OCI-LY3 (cell line): Measurements from ENCODE around the gene MLXIP.

Experiments
- H2AFZ ChIP-seq: fragments of 200-600, 300-600 bp; shearing (Covaris generic); 2 replicates; pipeline ENCODE4 v1.6.0; 2014; ENCODE audit warnings: antibody characterized with exemption, low read depth, low read length
- H3K27ac ChIP-seq: fragments of 200-600, 300-600 bp; sonication (generic); 2 replicates; pipeline ENCODE4 v1.5.1; 2014; ENCODE audit warnings: mild to moderate bottlenecking, low read length, moderate library complexity, mixed read lengths
- H3K27me3 ChIP-seq: fragments of 200-600, 300-600 bp; sonication (generic); 2 replicates; pipeline ENCODE4 v1.6.1; 2014; ENCODE audit warnings: low read depth, low read length, mixed read lengths
- H3K36me3 ChIP-seq: fragments of 200-600, 300-600 bp; sonication (generic); replicated peaks from 2 replicates; pipeline ENCODE3; 2014; ENCODE audit warnings: low read depth, low read length, mixed read lengths
- H3K4me1 ChIP-seq: fragments of 300-600, 200-600 bp; sonication (generic); 2 replicates; pipeline ENCODE4 v1.6.1; 2014; ENCODE audit warnings: low read length, mixed read lengths
- H3K4me2 ChIP-seq: fragments of 200-600, 300-600 bp; sonication (generic); 2 replicates; pipeline ENCODE4 v1.6.1; 2014; ENCODE audit warnings: low read length, mixed read lengths
- H3K4me3 ChIP-seq: fragments of 300-600, 200-600 bp; sonication (generic); 2 replicates; pipeline ENCODE4 v1.5.1; 2014; ENCODE audit warnings: antibody characterized with exemption, mild to moderate bottlenecking, low read length, moderate library complexity
- H3K79me2 ChIP-seq: fragments of 300-600, 200-600 bp; shearing (Covaris generic); 2 replicates; pipeline ENCODE4 v1.6.1; 2014; ENCODE audit warnings: mild to moderate bottlenecking, low read length, mixed read lengths
- H3K9ac ChIP-seq: fragments of 300-600, 200-600 bp; shearing (Covaris generic); 2 replicates; pipeline ENCODE4 v1.6.0; 2014; ENCODE audit warnings: mild to moderate bottlenecking, low read length, moderate library complexity
- H3K9me3 ChIP-seq: fragments of 200-600, 300-600 bp; shearing (Covaris generic); 2 replicates; pipeline ENCODE4 v1.6.1; 2014; ENCODE audit warnings: low read length, mixed read lengths; ENCODE audit not compliant: insufficient read depth
- H4K20me1 ChIP-seq: fragments of 200-600, 300-600 bp; sonication (generic); 2 replicates; pipeline ENCODE4 v1.6.1; 2016; ENCODE audit warnings: low read length, mixed read lengths; ENCODE audit not compliant: insufficient read depth
- CTCF ChIP-seq: fragments of 200-600, 300-600 bp; sonication (generic); IDR thresholded peaks from 2 replicates; pipeline ENCODE4 v1.5.1; 2014; ENCODE audit warnings: antibody characterized with exemption, low read length, low read depth
- EZH2phosphoT487 ChIP-seq: fragments of 200-600 bp; shearing (Covaris generic); IDR thresholded peaks from 2 replicates; pipeline ENCODE4 v1.6.1; 2018; ENCODE audit warnings: antibody characterized with exemption, mixed run types, low read depth

MLXIP gene

GRCh38 chr12:122049827-122050226, 28.7 kb upstream of the MLXIP start:
- Histone ChIP-seq H3K79me2 (no peaks in the 10 kb centered on the region), H3K9me3 (no peaks in the 10 kb centered on the region), H3K36me3 (peaks cover 19% of the 10 kb centered on the region), H4K20me1 (peaks cover 4% of the 10 kb centered on the region; the same call in 1 of the 2 replicates), H3K27ac (no peak overlapping the region), H2AFZ (no peak overlapping the region), H3K27me3 (no peaks in the 10 kb centered on the region), H3K4me3 (no peak overlapping the region), H3K4me2 (no peak overlapping the region), H3K4me1 (no peaks in the 10 kb centered on the region), H3K9ac (no peak overlapping the region)
- TF ChIP-seq EZH2phosphoT487 (no peak), CTCF (no peak)

GRCh38 chr12:122050706-122051105, 27.9 kb upstream of the MLXIP start:
- Histone ChIP-seq H4K20me1 (peaks cover 4% of the 10 kb centered on the region; the same call in 1 of the 2 replicates), H3K27me3 (no peaks in the 10 kb centered on the region), H2AFZ (no peak overlapping the region), H3K36me3 (peaks cover 26% of the 10 kb centered on the region), H3K4me1 (no peaks in the 10 kb centered on the region), H3K9ac (no peak overlapping the region), H3K4me3 (no peak overlapping the region), H3K27ac (no peak overlapping the region), H3K9me3 (no peaks in the 10 kb centered on the region), H3K79me2 (no peaks in the 10 kb centered on the region), H3K4me2 (no peak overlapping the region)
- TF ChIP-seq EZH2phosphoT487: no peak
- no peak for TF ChIP-seq CTCF

- Histone ChIP-seq H4K20me1 (peaks cover 4% of the 10 kb centered on the region; the same call in 1 of the 2 replicates), H3K4me2 (no peak overlapping the region), H3K27me3 (no peaks in the 10 kb centered on the region), H3K9me3 (no peaks in the 10 kb centered on the region), H3K36me3 (peaks cover 28% of the 10 kb centered on the region), H3K9ac (no peak overlapping the region), H3K27ac (no peak overlapping the region), H3K79me2 (no peaks in the 10 kb centered on the region), H3K4me1 (no peaks in the 10 kb centered on the region), H3K4me3 (no peak overlapping the region), H2AFZ (no peak overlapping the region)
- TF ChIP-seq EZH2phosphoT487: no peak
Measured at GRCh38 chr12:122051231-122051876, 27.2 kb upstream of the MLXIP start.

- H3K4me3 ChIP-seq: no peak overlapping the region
- no peak overlapping the region for H2AFZ ChIP-seq
- TF ChIP-seq EZH2phosphoT487: no peak
- no peak for TF ChIP-seq CTCF
- no peak overlapping the region for H3K9ac ChIP-seq
- H3K79me2 ChIP-seq: no peaks in the 10 kb centered on the region
- no peaks in the 10 kb centered on the region for H3K9me3 ChIP-seq
- peaks cover 34% of the 10 kb centered on the region for H3K36me3 ChIP-seq
- no peak overlapping the region for H3K27ac ChIP-seq
- no peaks in the 10 kb centered on the region for H3K27me3 ChIP-seq
- H4K20me1 ChIP-seq: peaks cover 4% of the 10 kb centered on the region; the same call in 1 of the 2 replicates
- H3K4me2 ChIP-seq: no peak overlapping the region
- H3K4me1 ChIP-seq: no peaks in the 10 kb centered on the region
Measured at GRCh38 chr12:122052285-122052684, 26.3 kb upstream of the MLXIP start.
